Measurements from ENCODE around the gene FAM120C. TPM values are rescaled to one million over a fixed set of nuclear protein-coding genes. Genes with fewer than 3 reads are reported as not detected.
A peak's percentile ranks its signal among the peaks of the same experiment; 100 is the strongest.

Gene FAM120C, protein sequence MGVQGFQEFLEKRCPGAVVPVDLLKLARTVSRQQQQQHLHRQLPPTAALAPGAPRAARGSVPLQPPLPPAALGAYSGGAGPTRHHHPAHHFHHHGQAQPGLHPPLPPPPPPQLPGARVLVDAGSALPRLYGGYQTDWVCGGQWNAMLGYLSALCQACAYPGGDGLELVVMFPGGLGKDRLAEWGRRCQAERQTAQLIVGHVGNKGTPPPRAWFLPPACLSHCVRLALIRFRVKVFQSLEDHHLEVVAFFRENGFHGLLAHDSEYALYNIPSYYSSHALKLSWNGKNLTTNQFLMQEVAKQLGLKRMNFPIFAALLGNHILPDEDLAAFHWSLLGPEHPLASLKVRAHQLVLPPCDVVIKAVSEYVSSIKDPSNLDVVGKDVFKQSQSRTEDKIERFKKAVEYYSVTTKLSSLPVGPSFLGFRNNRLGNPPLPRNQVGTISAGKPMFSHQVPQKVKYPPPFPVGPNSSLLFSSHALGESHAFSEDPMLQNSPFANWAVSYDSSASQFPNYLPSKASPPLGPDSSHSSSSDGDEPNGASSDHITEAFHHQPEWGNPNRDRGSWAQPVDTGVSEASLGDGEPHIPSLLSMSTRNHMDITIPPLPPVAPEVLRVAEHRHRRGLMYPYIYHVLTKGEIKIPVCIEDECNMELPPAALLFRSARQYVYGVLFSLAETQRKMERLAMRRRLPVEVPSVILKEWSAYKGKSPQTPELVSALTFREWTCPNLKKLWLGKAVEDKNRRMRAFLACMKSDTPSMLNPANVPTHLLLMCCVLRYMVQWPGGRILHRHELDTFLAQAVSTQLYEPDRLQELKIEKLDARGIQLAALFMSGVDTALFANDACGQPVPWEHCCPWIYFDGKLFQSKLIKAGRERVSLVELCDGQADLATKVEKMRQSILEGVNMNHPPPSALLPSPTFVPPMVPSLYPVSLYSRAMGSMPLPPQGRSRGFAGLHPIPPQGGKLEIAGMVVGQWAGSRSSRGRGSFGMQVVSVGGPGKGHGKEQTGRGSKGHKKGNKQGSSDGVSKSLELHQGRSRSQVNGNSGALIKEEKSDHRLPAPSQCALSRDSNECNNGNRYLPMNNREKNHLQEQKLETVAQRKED
- 1 to 10 TPM; 5.0 to 9.2 (median 6.9) TPM for total RNA-seq

DNA sequence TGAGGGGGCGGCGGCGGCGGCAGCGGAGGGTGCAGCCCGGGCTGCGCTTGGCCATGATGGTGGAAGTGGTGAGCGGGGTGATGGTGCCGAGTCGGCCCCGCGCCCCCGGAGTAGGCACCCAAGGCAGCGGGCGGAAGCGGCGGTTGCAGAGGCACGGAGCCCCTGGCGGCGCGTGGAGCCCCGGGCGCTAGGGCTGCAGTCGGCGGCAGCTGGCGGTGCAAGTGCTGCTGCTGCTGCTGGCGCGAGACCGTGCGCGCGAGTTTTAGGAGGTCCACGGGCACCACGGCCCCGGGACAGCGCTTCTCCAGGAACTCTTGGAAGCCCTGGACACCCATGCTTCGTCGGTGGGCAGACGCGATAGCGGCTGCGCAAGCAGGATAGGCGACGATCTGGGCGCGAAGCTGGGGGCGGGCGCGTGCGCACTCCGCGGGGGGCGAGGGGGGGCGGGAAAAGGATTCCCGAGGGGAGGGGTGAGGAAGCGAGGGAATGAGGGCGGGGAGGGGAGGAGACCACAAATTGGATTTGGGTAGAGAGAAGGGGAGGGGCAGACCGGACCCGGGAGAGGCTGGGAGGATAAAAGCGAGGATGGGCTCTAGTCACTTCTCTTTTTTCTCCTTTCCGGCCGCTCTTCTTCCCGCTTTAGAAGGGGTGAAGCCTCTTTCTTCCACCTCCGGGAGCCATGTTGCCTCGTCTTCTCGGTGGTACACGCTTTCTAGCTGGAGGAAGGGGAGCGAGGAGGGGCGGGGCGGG is at the start of gene FAM120C:
FAM120C (minus strand) TSS at position 391 of the 750 bp plus-strand sequence; CDS start at position 335, 56 bp downstream.
- H3K4me3 ChIP-seq = peak within 1 kb of the TSS; percentile 57 to 86 (median 73)
- peak within 1 kb of the TSS; percentile 87 to 95 (median 91) for H3K27ac ChIP-seq
- intact Hi-C loops (cut with DNase I) = no loop called here
- H3K4me1 ChIP-seq = peaks cover 0 to 47% (median 15%) of the 10 kb centered on the region in 3 donors
- 1 to 27% methylated on average over 14 to 23 of the region's 70 CpGs for WGBS, 2 donors
- no peaks in the 10 kb centered on the region for H3K36me3 ChIP-seq
- peak; percentile 2 for DNase-seq
- H3K27me3 ChIP-seq = no peaks in the 10 kb centered on the region
- no peaks in the 10 kb centered on the region for H3K9me3 ChIP-seq
- TF ChIP-seq POLR2A (IDR thresholded peaks at IDR 0.05) = peak in 1 of 4 donors; percentile 35
- TF ChIP-seq, protein P1, sequence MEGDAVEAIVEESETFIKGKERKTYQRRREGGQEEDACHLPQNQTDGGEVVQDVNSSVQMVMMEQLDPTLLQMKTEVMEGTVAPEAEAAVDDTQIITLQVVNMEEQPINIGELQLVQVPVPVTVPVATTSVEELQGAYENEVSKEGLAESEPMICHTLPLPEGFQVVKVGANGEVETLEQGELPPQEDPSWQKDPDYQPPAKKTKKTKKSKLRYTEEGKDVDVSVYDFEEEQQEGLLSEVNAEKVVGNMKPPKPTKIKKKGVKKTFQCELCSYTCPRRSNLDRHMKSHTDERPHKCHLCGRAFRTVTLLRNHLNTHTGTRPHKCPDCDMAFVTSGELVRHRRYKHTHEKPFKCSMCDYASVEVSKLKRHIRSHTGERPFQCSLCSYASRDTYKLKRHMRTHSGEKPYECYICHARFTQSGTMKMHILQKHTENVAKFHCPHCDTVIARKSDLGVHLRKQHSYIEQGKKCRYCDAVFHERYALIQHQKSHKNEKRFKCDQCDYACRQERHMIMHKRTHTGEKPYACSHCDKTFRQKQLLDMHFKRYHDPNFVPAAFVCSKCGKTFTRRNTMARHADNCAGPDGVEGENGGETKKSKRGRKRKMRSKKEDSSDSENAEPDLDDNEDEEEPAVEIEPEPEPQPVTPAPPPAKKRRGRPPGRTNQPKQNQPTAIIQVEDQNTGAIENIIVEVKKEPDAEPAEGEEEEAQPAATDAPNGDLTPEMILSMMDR (IDR thresholded peaks at IDR 0.05) = no peak

DNA sequence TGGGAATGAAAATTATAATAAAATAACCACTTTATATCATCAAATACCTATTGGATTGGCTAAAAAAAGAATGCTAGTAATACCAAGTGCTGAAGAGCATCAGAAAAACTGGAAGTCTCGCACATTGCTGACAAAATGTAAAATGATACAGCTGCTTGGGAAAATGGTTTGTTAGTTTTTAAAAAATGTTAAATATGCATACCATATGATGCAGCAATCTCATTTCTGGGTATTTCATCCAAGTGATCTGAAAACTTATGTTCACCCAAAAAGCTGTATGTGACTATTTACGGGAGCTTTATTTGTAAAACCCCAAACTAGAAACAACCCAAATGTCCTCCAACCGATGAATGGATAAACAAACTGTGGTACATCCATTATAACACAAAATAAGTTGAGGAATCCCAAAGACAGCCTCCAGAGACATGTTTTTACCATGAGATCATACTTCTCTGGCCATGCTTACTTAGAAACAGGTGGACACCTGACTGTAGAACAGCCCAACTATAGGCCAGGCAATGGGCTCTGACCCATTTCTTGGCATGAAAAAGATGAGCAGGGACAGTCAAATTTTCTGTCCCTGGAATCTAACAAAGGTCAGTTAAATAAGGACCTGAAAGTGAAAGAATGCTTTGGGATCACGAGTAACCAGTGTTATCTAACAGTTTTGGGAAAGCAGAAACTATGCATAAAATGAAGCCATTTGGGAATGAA is 47.5 kb upstream of the FAM120C start:
- TF ChIP-seq, protein P1 (IDR thresholded peaks at IDR 0.05) = no peak
- TF ChIP-seq POLR2A (IDR thresholded peaks at IDR 0.05) = no peak
- H3K36me3 ChIP-seq = no peaks in the 10 kb centered on the region
- H3K4me3 ChIP-seq = no peak overlapping the region
- 65 to 71% methylated on average over 4 of the region's 4 CpGs for WGBS, 2 donors
- no peaks in the 10 kb centered on the region for H3K9me3 ChIP-seq
- no peak overlapping the region for H3K27ac ChIP-seq
- no peaks in the 10 kb centered on the region for H3K4me1 ChIP-seq
- H3K27me3 ChIP-seq = no peaks in the 10 kb centered on the region
- DNase-seq = no peak
- intact Hi-C loops (cut with DNase I) = no loop called here

DNA sequence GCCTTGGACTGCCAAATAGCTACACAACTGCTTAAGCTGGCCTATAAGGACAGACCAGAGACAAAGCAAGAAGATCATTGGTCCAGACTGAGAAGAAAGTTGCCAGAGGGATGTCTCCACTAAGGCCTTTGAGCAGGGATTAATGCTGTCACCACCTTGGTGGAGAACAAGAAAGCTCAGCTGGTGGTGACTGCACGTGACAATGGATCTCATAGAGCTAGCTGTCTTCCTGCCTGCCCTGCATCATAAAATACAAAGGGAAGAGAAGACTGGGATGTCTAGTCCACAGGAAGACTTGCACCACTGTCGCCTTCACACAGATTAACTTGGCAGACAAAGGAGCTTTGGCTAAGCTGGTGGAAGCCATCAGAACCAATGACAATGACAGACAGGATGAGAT is 40.5 kb upstream of the FAM120C start:
- Histone ChIP-seq H3K27me3 (no peaks in the 10 kb centered on the region), H3K9me3 (no peaks in the 10 kb centered on the region), H3K4me1 (no peaks in the 10 kb centered on the region), H3K4me3 (no peak overlapping the region), H3K27ac (no peak overlapping the region), H3K36me3 (no peaks in the 10 kb centered on the region)
- DNase-seq = no peak
- 63 to 88% methylated on average over 1 to 2 of the region's 2 CpGs for WGBS, 2 donors
- intact Hi-C loops (cut with DNase I) = no loop called here
- TF ChIP-seq POLR2A (IDR thresholded peaks at IDR 0.05) = no peak
- TF ChIP-seq, protein P1 (IDR thresholded peaks at IDR 0.05) = no peak

DNA sequence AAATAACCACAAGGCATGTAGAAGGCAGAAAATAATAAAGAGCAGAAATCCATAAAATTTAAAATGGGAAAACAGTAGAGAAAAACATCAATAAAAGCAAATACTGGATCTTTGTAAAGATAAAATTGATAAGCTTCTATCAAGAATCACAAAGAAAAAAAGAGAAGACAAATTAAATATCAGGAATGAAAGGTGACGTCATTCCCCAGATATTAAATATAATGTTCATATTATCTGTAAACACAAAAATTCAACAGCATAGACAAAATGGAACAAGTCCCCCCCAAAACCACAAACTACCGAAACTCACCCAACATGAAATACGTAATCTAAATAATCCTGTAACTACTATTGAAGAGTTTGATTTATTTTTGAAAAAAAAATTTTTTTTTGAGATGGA is 30.5 kb upstream of the FAM120C start:
- no peaks in the 10 kb centered on the region for H3K27me3 ChIP-seq
- no peaks in the 10 kb centered on the region for H3K9me3 ChIP-seq
- no peak for TF ChIP-seq POLR2A (IDR thresholded peaks at IDR 0.05)
- TF ChIP-seq, protein P1 (IDR thresholded peaks at IDR 0.05) = no peak
- intact Hi-C loops (cut with DNase I) = no loop called here
- no peaks in the 10 kb centered on the region for H3K4me1 ChIP-seq
- no peak overlapping the region for H3K4me3 ChIP-seq
- WGBS, 2 donors = 93 to 95% methylated on average over 3 of the region's 3 CpGs
- no peak for DNase-seq
- H3K27ac ChIP-seq = no peak overlapping the region
- H3K36me3 ChIP-seq = no peaks in the 10 kb centered on the region
